GOT3 (cell line): ENCODE data around the gene STK17A.

ENCODE experiments used
- DNase-seq: peaks from one replicate; lab custom pipeline; 2025; ENCODE audit warnings: mixed read lengths; lab: John Stamatoyannopoulos, UW

Gene STK17A

GRCh38 chr7:43636093-43636492, 53.2 kb downstream of the STK17A start:
- DNase-seq, result no peak

GRCh38 chr7:43637114-43637806, 54.4 kb downstream of the STK17A start:
- DNase-seq, result no peak

GRCh38 chr7:43639858-43640491, 57.1 kb downstream of the STK17A start:
- peak; percentile 32 for DNase-seq

GRCh38 chr7:43640679-43641078, 57.8 kb downstream of the STK17A start:
- DNase-seq, result no peak

- no peak for DNase-seq
Measured at GRCh38 chr7:43642897-43643630, 60.2 kb downstream of the STK17A start.

GRCh38 chr7:43643846-43644245, 60.9 kb downstream of the STK17A start:
- DNase-seq, result no peak

- no peak for DNase-seq
Measured at GRCh38 chr7:43645699-43646226, 62.9 kb downstream of the STK17A start.

- no peak for DNase-seq
Measured at GRCh38 chr7:43646603-43647338, 63.9 kb downstream of the STK17A start.

- no peak for DNase-seq
Measured at GRCh38 chr7:43647339-43647672, 64.4 kb downstream of the STK17A start.

- peak; percentile 77 for DNase-seq
Measured at GRCh38 chr7:43647673-43648472, 65.0 kb downstream of the STK17A start.

- no peak for DNase-seq
Measured at GRCh38 chr7:43648473-43649406, 65.8 kb downstream of the STK17A start.

GRCh38 chr7:43649755-43650274, 66.9 kb downstream of the STK17A start:
- DNase-seq, result no peak

- no peak for DNase-seq
Measured at GRCh38 chr7:43650457-43651052, 67.6 kb downstream of the STK17A start.

- DNase-seq, result no peak
Measured at GRCh38 chr7:43652364-43652763, 69.5 kb downstream of the STK17A start.

GRCh38 chr7:43653466-43653865, 70.6 kb downstream of the STK17A start:
- DNase-seq, result no peak

- DNase-seq, result no peak
Measured at GRCh38 chr7:43653891-43654504, 71.1 kb downstream of the STK17A start.

- DNase-seq, result no peak
Measured at GRCh38 chr7:43655584-43655983, 72.7 kb downstream of the STK17A start.

- no peak for DNase-seq
Measured at GRCh38 chr7:43656997-43657396, 74.1 kb downstream of the STK17A start.
